ENCODE results near the gene TOMM34.

The TOMM34 gene

GRCh38 chr20:44956410-44956809, 3.8 kb downstream of the TOMM34 start:
- H3K27me3 Mint-ChIP-seq (ENCODE audit: low read depth): no peaks in the 10 kb centered on the region
- no peak for DNase-seq (ENCODE audit: low spot score)
- H3K4me1 Mint-ChIP-seq (ENCODE audit: low read depth): peaks cover 40% of the 10 kb centered on the region
- H3K4me3 Mint-ChIP-seq: no peak overlapping the region
- H3K36me3 Mint-ChIP-seq (ENCODE audit: low read depth): peaks cover 60% of the 10 kb centered on the region
- H3K27ac Mint-ChIP-seq: no peak overlapping the region
- H3K9me3 Mint-ChIP-seq: no peaks in the 10 kb centered on the region

- Mint-ChIP-seq H3K27me3 (ENCODE audit: low read depth) (no peaks in the 10 kb centered on the region), H3K4me1 (ENCODE audit: low read depth) (peaks cover 28% of the 10 kb centered on the region), H3K9me3 (no peaks in the 10 kb centered on the region), H3K4me3 (no peak overlapping the region), H3K27ac (no peak overlapping the region), H3K36me3 (ENCODE audit: low read depth) (peaks cover 67% of the 10 kb centered on the region)
- DNase-seq (ENCODE audit: low spot score): no peak
Observed at GRCh38 chr20:44955270-44955669, 4.9 kb downstream of the TOMM34 start.

GRCh38 chr20:44954211-44954610, 6.0 kb downstream of the TOMM34 start:
- no peak for DNase-seq (ENCODE audit: low spot score)
- Mint-ChIP-seq H3K36me3 (ENCODE audit: low read depth) (peaks cover 70% of the 10 kb centered on the region), H3K27ac (no peak overlapping the region), H3K9me3 (no peaks in the 10 kb centered on the region), H3K27me3 (ENCODE audit: low read depth) (no peaks in the 10 kb centered on the region), H3K4me1 (ENCODE audit: low read depth) (peaks cover 23% of the 10 kb centered on the region), H3K4me3 (no peak overlapping the region)

- peaks cover 10% of the 10 kb centered on the region for H3K4me1 Mint-ChIP-seq (ENCODE audit: low read depth)
- no peaks in the 10 kb centered on the region for H3K27me3 Mint-ChIP-seq (ENCODE audit: low read depth)
- no peak overlapping the region for H3K4me3 Mint-ChIP-seq
- peaks cover 60% of the 10 kb centered on the region for H3K36me3 Mint-ChIP-seq (ENCODE audit: low read depth)
- peak overlapping the region; percentile 1 for H3K27ac Mint-ChIP-seq
- no peak for DNase-seq (ENCODE audit: low spot score)
- H3K9me3 Mint-ChIP-seq: no peaks in the 10 kb centered on the region
Observed at GRCh38 chr20:44952731-44953130, 7.5 kb downstream of the TOMM34 start.

GRCh38 chr20:44950368-44950767, 9.8 kb downstream of the TOMM34 start:
- no peaks in the 10 kb centered on the region for H3K9me3 Mint-ChIP-seq
- H3K4me1 Mint-ChIP-seq (ENCODE audit: low read depth): peaks cover 10% of the 10 kb centered on the region
- no peaks in the 10 kb centered on the region for H3K27me3 Mint-ChIP-seq (ENCODE audit: low read depth)
- no peak for DNase-seq (ENCODE audit: low spot score)
- H3K4me3 Mint-ChIP-seq: no peak overlapping the region
- peaks cover 67% of the 10 kb centered on the region for H3K36me3 Mint-ChIP-seq (ENCODE audit: low read depth)
- peak overlapping the region; percentile 15 for H3K27ac Mint-ChIP-seq

GRCh38 chr20:44948513-44948912, 11.7 kb downstream of the TOMM34 start:
- Mint-ChIP-seq H3K27me3 (ENCODE audit: low read depth) (no peaks in the 10 kb centered on the region), H3K36me3 (ENCODE audit: low read depth) (peaks cover 67% of the 10 kb centered on the region), H3K4me1 (ENCODE audit: low read depth) (peaks cover 10% of the 10 kb centered on the region), H3K9me3 (no peaks in the 10 kb centered on the region), H3K4me3 (no peak overlapping the region), H3K27ac (no peak overlapping the region)
- no peak for DNase-seq (ENCODE audit: low spot score)

- Mint-ChIP-seq H3K4me1 (ENCODE audit: low read depth) (peaks cover 9% of the 10 kb centered on the region), H3K27me3 (ENCODE audit: low read depth) (no peaks in the 10 kb centered on the region), H3K36me3 (ENCODE audit: low read depth) (peaks cover 66% of the 10 kb centered on the region), H3K27ac (no peak overlapping the region), H3K4me3 (no peak overlapping the region), H3K9me3 (no peaks in the 10 kb centered on the region)
- DNase-seq (ENCODE audit: low spot score): no peak
Observed at GRCh38 chr20:44948107-44948506, 12.1 kb downstream of the TOMM34 start.

- H3K4me1 Mint-ChIP-seq (ENCODE audit: low read depth): peaks cover 2% of the 10 kb centered on the region
- H3K27ac Mint-ChIP-seq: peak overlapping the region; percentile 27
- no peaks in the 10 kb centered on the region for H3K27me3 Mint-ChIP-seq (ENCODE audit: low read depth)
- DNase-seq (ENCODE audit: low spot score): no peak
- H3K4me3 Mint-ChIP-seq: no peak overlapping the region
- H3K9me3 Mint-ChIP-seq: no peaks in the 10 kb centered on the region
- peaks cover 63% of the 10 kb centered on the region for H3K36me3 Mint-ChIP-seq (ENCODE audit: low read depth)
Observed at GRCh38 chr20:44946271-44946852, 13.8 kb downstream of the TOMM34 start.

- Mint-ChIP-seq H3K9me3 (no peaks in the 10 kb centered on the region), H3K27ac (no peak overlapping the region), H3K36me3 (ENCODE audit: low read depth) (peaks cover 61% of the 10 kb centered on the region), H3K4me3 (no peak overlapping the region), H3K27me3 (ENCODE audit: low read depth) (no peaks in the 10 kb centered on the region), H3K4me1 (ENCODE audit: low read depth) (peaks cover 2% of the 10 kb centered on the region)
- DNase-seq (ENCODE audit: low spot score): no peak
Observed at GRCh38 chr20:44945261-44945660, 14.9 kb downstream of the TOMM34 start.

GRCh38 chr20:44943828-44944227, 16.4 kb downstream of the TOMM34 start:
- Mint-ChIP-seq H3K4me1 (ENCODE audit: low read depth) (peaks cover 2% of the 10 kb centered on the region), H3K9me3 (no peaks in the 10 kb centered on the region), H3K27me3 (ENCODE audit: low read depth) (no peaks in the 10 kb centered on the region), H3K27ac (no peak overlapping the region), H3K4me3 (no peak overlapping the region), H3K36me3 (ENCODE audit: low read depth) (peaks cover 59% of the 10 kb centered on the region)
- DNase-seq (ENCODE audit: low spot score): no peak

GRCh38 chr20:44942264-44942973, 17.8 kb downstream of the TOMM34 start:
- H3K27ac Mint-ChIP-seq: no peak overlapping the region
- no peak for DNase-seq (ENCODE audit: low spot score)
- H3K27me3 Mint-ChIP-seq (ENCODE audit: low read depth): no peaks in the 10 kb centered on the region
- peaks cover 58% of the 10 kb centered on the region for H3K36me3 Mint-ChIP-seq (ENCODE audit: low read depth)
- no peaks in the 10 kb centered on the region for H3K9me3 Mint-ChIP-seq
- H3K4me3 Mint-ChIP-seq: no peak overlapping the region
- H3K4me1 Mint-ChIP-seq (ENCODE audit: low read depth): peaks cover 2% of the 10 kb centered on the region

GRCh38 chr20:44941120-44941691, 19.0 kb downstream of the TOMM34 start:
- no peaks in the 10 kb centered on the region for H3K27me3 Mint-ChIP-seq (ENCODE audit: low read depth)
- no peaks in the 10 kb centered on the region for H3K9me3 Mint-ChIP-seq
- no peaks in the 10 kb centered on the region for H3K4me1 Mint-ChIP-seq (ENCODE audit: low read depth)
- no peak overlapping the region for H3K4me3 Mint-ChIP-seq
- H3K27ac Mint-ChIP-seq: peak overlapping the region; percentile 4
- peaks cover 52% of the 10 kb centered on the region for H3K36me3 Mint-ChIP-seq (ENCODE audit: low read depth)
- DNase-seq (ENCODE audit: low spot score): no peak

- H3K9me3 Mint-ChIP-seq: no peaks in the 10 kb centered on the region
- no peak overlapping the region for H3K4me3 Mint-ChIP-seq
- DNase-seq (ENCODE audit: low spot score): no peak
- H3K36me3 Mint-ChIP-seq (ENCODE audit: low read depth): peaks cover 38% of the 10 kb centered on the region
- H3K27me3 Mint-ChIP-seq (ENCODE audit: low read depth): no peaks in the 10 kb centered on the region
- H3K27ac Mint-ChIP-seq: no peak overlapping the region
- no peaks in the 10 kb centered on the region for H3K4me1 Mint-ChIP-seq (ENCODE audit: low read depth)
Observed at GRCh38 chr20:44938637-44939036, 21.6 kb downstream of the TOMM34 start.

- no peak for DNase-seq (ENCODE audit: low spot score)
- H3K27me3 Mint-ChIP-seq (ENCODE audit: low read depth): no peaks in the 10 kb centered on the region
- H3K36me3 Mint-ChIP-seq (ENCODE audit: low read depth): peaks cover 32% of the 10 kb centered on the region
- no peak overlapping the region for H3K4me3 Mint-ChIP-seq
- no peaks in the 10 kb centered on the region for H3K4me1 Mint-ChIP-seq (ENCODE audit: low read depth)
- no peaks in the 10 kb centered on the region for H3K9me3 Mint-ChIP-seq
- no peak overlapping the region for H3K27ac Mint-ChIP-seq
Observed at GRCh38 chr20:44936510-44936909, 23.7 kb downstream of the TOMM34 start.
